ENCODE data around the gene PTS. TPM values are rescaled to one million over a fixed set of nuclear protein-coding genes. Genes with fewer than 3 reads are reported as not detected.
A peak's percentile ranks its signal among the peaks of the same experiment; 100 is the strongest.

Gene PTS
- total and polyA plus RNA-seq, 2 donors from 2014 or later: 40.6 to 76.4 TPM

DNA sequence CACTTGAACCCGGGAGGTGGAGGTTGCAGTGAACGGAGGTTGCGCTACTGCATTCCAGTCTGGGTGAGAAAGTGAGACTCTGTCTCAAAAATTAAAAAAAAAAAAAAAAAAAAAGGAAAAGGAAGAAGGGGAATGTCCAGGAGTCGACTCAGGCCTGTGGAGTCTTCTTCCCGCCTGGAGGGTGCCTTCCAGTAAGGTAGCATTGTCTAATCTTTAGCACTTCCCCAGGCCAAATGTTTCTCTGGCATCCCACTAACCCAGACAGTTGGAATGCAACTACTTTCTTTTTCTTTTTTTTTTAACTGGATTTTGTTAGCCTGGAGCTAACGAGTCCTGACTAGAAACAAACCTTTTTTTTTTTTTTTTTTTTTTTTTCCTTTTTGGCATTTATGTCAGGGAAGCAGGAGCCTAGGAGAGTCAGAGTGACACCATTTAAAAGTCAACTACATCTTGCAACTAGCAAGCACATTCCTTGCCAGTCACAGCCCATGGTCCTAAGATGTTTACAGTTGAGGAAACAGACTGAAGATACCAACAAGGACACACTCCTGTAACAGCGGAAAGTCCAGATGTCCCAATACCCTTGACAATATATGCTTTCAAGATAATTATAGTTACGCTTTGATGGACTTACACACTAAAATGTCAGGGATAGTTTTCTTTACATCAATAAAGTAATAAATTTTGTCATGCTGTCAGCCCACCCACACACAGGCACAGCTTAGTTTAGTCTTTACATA, 23.8 kb downstream of the PTS start:
- Histone ChIP-seq H3K4me3 (ENCODE audit: low read length in 3 of 3) (no peak overlapping the region), H3K27ac (ENCODE audit: low read depth in 2 of 2, low read length in 2 of 2) (no peak overlapping the region), H3K9ac (ENCODE audit: low read length in 3 of 3) (no peak overlapping the region), H3K27me3 (ENCODE audit: control insufficient read depth, insufficient read depth, low read length) (no peaks in the 10 kb centered on the region), H3K9me3 (ENCODE audit: control insufficient read depth in 2 of 3, insufficient read depth in 1 of 3, low read length in 3 of 3) (peaks cover 0 to 4% (median 0%) of the 10 kb centered on the region in 3 donors), H3K36me3 (ENCODE audit: control insufficient read depth in 2 of 3, insufficient read depth in 3 of 3, low read length in 3 of 3) (peaks cover 0 to 3% (median 0%) of the 10 kb centered on the region in 3 donors), H3K4me1 (ENCODE audit: control insufficient read depth in 2 of 3, insufficient read depth in 2 of 3, low read depth in 1 of 3, low read length in 3 of 3) (no peaks in the 10 kb centered on the region)
- peak in 3 of 5 donors; percentile 25 to 67 (median 60) for DNase-seq
- FAIRE-seq: no peak
- TF ChIP-seq, protein P1, sequence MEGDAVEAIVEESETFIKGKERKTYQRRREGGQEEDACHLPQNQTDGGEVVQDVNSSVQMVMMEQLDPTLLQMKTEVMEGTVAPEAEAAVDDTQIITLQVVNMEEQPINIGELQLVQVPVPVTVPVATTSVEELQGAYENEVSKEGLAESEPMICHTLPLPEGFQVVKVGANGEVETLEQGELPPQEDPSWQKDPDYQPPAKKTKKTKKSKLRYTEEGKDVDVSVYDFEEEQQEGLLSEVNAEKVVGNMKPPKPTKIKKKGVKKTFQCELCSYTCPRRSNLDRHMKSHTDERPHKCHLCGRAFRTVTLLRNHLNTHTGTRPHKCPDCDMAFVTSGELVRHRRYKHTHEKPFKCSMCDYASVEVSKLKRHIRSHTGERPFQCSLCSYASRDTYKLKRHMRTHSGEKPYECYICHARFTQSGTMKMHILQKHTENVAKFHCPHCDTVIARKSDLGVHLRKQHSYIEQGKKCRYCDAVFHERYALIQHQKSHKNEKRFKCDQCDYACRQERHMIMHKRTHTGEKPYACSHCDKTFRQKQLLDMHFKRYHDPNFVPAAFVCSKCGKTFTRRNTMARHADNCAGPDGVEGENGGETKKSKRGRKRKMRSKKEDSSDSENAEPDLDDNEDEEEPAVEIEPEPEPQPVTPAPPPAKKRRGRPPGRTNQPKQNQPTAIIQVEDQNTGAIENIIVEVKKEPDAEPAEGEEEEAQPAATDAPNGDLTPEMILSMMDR (IDR thresholded peaks at IDR 0.05; ENCODE audit: borderline replicate concordance, extremely low read depth, insufficient read depth): no peak
- intact Hi-C loops (cut with DNase I): no loop called here

- TF ChIP-seq, protein P1 (IDR thresholded peaks at IDR 0.05; ENCODE audit: borderline replicate concordance, extremely low read depth, insufficient read depth): no peak
- Histone ChIP-seq H3K4me1 (ENCODE audit: control insufficient read depth in 2 of 3, insufficient read depth in 2 of 3, low read depth in 1 of 3, low read length in 3 of 3) (peaks cover 0 to 4% (median 0%) of the 10 kb centered on the region in 3 donors), H3K9ac (ENCODE audit: low read length in 3 of 3) (no peak overlapping the region), H3K36me3 (ENCODE audit: control insufficient read depth in 2 of 3, insufficient read depth in 3 of 3, low read length in 3 of 3) (peaks cover 0 to 3% (median 0%) of the 10 kb centered on the region in 3 donors), H3K4me3 (ENCODE audit: low read length in 3 of 3) (no peak overlapping the region), H3K27me3 (ENCODE audit: control insufficient read depth, insufficient read depth, low read length) (no peaks in the 10 kb centered on the region), H3K9me3 (ENCODE audit: control insufficient read depth in 2 of 3, insufficient read depth in 1 of 3, low read length in 3 of 3) (peaks cover 0 to 4% (median 0%) of the 10 kb centered on the region in 3 donors), H3K27ac (ENCODE audit: low read depth in 2 of 2, low read length in 2 of 2) (no peak overlapping the region)
- DNase-seq (no peak), FAIRE-seq (no peak)
- intact Hi-C loops (cut with DNase I): no loop called here
These were observed 27.5 kb downstream of the PTS start for GRCh38 chr11:112253605-112254242.

- H3K27me3 ChIP-seq (ENCODE audit: control insufficient read depth, insufficient read depth, low read length): no peaks in the 10 kb centered on the region
- H3K4me1 ChIP-seq (ENCODE audit: control insufficient read depth in 2 of 3, insufficient read depth in 2 of 3, low read depth in 1 of 3, low read length in 3 of 3): peaks cover 0 to 4% (median 0%) of the 10 kb centered on the region in 3 donors
- no peak overlapping the region for H3K27ac ChIP-seq (ENCODE audit: low read depth in 2 of 2, low read length in 2 of 2)
- H3K36me3 ChIP-seq (ENCODE audit: control insufficient read depth in 2 of 3, insufficient read depth in 3 of 3, low read length in 3 of 3): peaks cover 0 to 3% (median 0%) of the 10 kb centered on the region in 3 donors
- TF ChIP-seq, protein P1 (IDR thresholded peaks at IDR 0.05; ENCODE audit: borderline replicate concordance, extremely low read depth, insufficient read depth): no peak
- DNase-seq (no peak), FAIRE-seq (no peak)
- intact Hi-C loops (cut with DNase I): no loop called here
- no peak overlapping the region for H3K9ac ChIP-seq (ENCODE audit: low read length in 3 of 3)
- H3K4me3 ChIP-seq (ENCODE audit: low read length in 3 of 3): no peak overlapping the region
- peaks cover 0 to 4% (median 0%) of the 10 kb centered on the region in 3 donors for H3K9me3 ChIP-seq (ENCODE audit: control insufficient read depth in 2 of 3, insufficient read depth in 1 of 3, low read length in 3 of 3)
These were observed 29.0 kb downstream of the PTS start for GRCh38 chr11:112255067-112255720.
